Adrenal gland (tissue), 12 donors: Measurements from ENCODE around the gene SLITRK1. TPM values are rescaled to one million over a fixed set of nuclear protein-coding genes. Genes with fewer than 3 reads are reported as not detected.

Experiments
- DNase-seq, 7 donors: peaks; one replicate each; pipeline ENCODE4 v3.0.0-alpha.2; 2019 to 2020
- H3K27ac ChIP-seq, 5 donors: fragments of 200-600 bp; sonication (generic) in 4 of 5; 1 replicate in 3 of 5; 2 replicates in 2 of 5; pipeline versions ENCODE4 v1.5.1 to v1.8.0; 2016 to 2020; ENCODE audit warnings: mild to moderate bottlenecking in 1 of 5
- H3K27me3 ChIP-seq: fragments of 200-600 bp; 2 replicates; pipeline ENCODE4 v1.8.0; 2021
- H3K36me3 ChIP-seq, 2 donors: fragments of 200-600 bp; replicated peaks in 1 of 2; 1 replicate in 1 of 2; 2 replicates in 1 of 2; pipeline versions ENCODE4 v1.5.1 to v1.8.0; 2018 to 2022
- H3K4me1 ChIP-seq, 2 donors: fragments of 200-600 bp; replicated peaks in 1 of 2; 1 replicate in 1 of 2; 2 replicates in 1 of 2; pipeline versions ENCODE4 v1.5.1 to v1.8.0; 2018 to 2021
- H3K4me3 ChIP-seq, 4 donors: fragments of 200-600 bp; sonication (generic) in 3 of 4; one replicate each; pipeline ENCODE4 v1.5.1; 2016 to 2018
- H3K9me3 ChIP-seq, 3 donors: fragments of 200-600 bp; sonication (generic) in 1 of 3; replicated peaks in 1 of 3; 1 replicate in 2 of 3; 2 replicates in 1 of 3; pipeline versions ENCODE4 v1.5.1 to v1.8.0; 2016 to 2021
- CTCF ChIP-seq, 6 experiments: fragments of 450-650 bp in 4 of 6; fragments of 200-600 bp in 2 of 6; sonication (generic) in 1 of 6; IDR thresholded peaks; 1 replicate in 5 of 6; 2 replicates in 1 of 6; pipeline versions ENCODE4 v1.5.1 to v1.8.0; 2016 to 2021; ENCODE audit warnings: antibody characterized with exemption in 6 of 6, mild to moderate bottlenecking in 2 of 6, moderate library complexity in 1 of 6
- POLR2A ChIP-seq, 2 donors: fragments of 450-650 bp; IDR thresholded peaks; one replicate each; pipeline ENCODE4 v1.6.1; 2017; ENCODE audit warnings: antibody characterized with exemption in 2 of 2, mild to moderate bottlenecking in 2 of 2, moderate library complexity in 1 of 2
- WGBS, 4 donors: extraction: QIAGEN DNeasy Blood & Tissue Kit in 2 of 4; methylation state at CpG; one replicate each; pipeline versions ENCODE4 v1.1.5 to v1.1.7; 2013 to 2017; 5-methylcytosine and 5-hydroxymethylcytosine counted together
- intact Hi-C, 2 donors: fragments of 100-400 bp; cut with DNase I; formaldehyde crosslinking; loops; one replicate each; pipeline versions ENCODE4 v1.14.1 to v1.15.0; 2022 to 2023
- polyA plus RNA-seq, 3 donors: library from polyadenylated mRNA; stranded (reverse); fragments of 200-250 nt in 2 of 3; fragments of 350-450 nt in 1 of 3; fragmentation: Illumina TruSeq in 1 of 3; extraction: RNeasy Lipid Tissue Mini Kit (QIAGEN cat#74804) in 1 of 3; gene quantifications; one replicate each; pipeline ENCODE4 v1.2.3, GENCODE V29; 2013 to 2014
- total RNA-seq, 9 donors: library from RNA; depleted of rRNA in 4 of 9; stranded (reverse); fragments of >200 nt in 4 of 9; fragments of 120-200 nt in 1 of 9; fragmentation: NEBNext Ultra II Directional in 1 of 9; extraction: Animal tissue kit (Norgen Biotek cat#: 25700) in 1 of 9; gene quantifications; one replicate each; pipeline versions ENCODE4 v1.1.0 to v1.2.4, GENCODE V29; 2013 to 2023
- donor health status: healthy with polysubstance abuse.
- donor health status: Bipolar disorder and iron deficiency.
- donor health status: DM: yes; HTN: yes; CAD: no.
- donor health status: DM: no; HTN: no; CAD: no.
- donor health status: DM: no; HTN: no; CAD: no.
- donor health status: DM: yes; HTN: yes; CAD: no.

SLITRK1 gene
- total and polyA plus RNA-seq, 12 donors, result 0.03 to 1.1 (median 0.09) TPM; not detected in 7

- 65 to 82% (median 73%) methylated on average over 3 of the region's 3 CpGs for WGBS, 4 donors
- Histone ChIP-seq H3K9me3 (no peaks in the 10 kb centered on the region), H3K36me3 (no peaks in the 10 kb centered on the region), H3K4me1 (no peaks in the 10 kb centered on the region), H3K27me3 (no peaks in the 10 kb centered on the region), H3K4me3 (no peak overlapping the region), H3K27ac (no peak overlapping the region)
- DNase-seq, result no peak
- intact Hi-C loops, result no loop called here
- TF ChIP-seq CTCF (IDR thresholded peaks at IDR 0.05) (no peak), POLR2A (IDR thresholded peaks at IDR 0.05) (no peak)
Observed at GRCh38 chr13:83895994-83896580, 13.8 kb upstream of the SLITRK1 start.

- intact Hi-C loops, result no loop called here
- no peaks in the 10 kb centered on the region for H3K4me1 ChIP-seq
- WGBS, 4 donors, result 84 to 95% (median 89%) methylated on average over 3 of the region's 3 CpGs
- no peak overlapping the region for H3K27ac ChIP-seq
- no peaks in the 10 kb centered on the region for H3K27me3 ChIP-seq
- TF ChIP-seq POLR2A (IDR thresholded peaks at IDR 0.05), result no peak
- TF ChIP-seq CTCF (IDR thresholded peaks at IDR 0.05), result no peak
- H3K4me3 ChIP-seq, result no peak overlapping the region
- H3K9me3 ChIP-seq, result no peaks in the 10 kb centered on the region
- DNase-seq, result no peak
- H3K36me3 ChIP-seq, result no peaks in the 10 kb centered on the region
Observed at GRCh38 chr13:83890358-83890757, 8.1 kb upstream of the SLITRK1 start.

- intact Hi-C loops, result no loop called here
Observed at GRCh38 chr13:83884141-83884540, 1.9 kb upstream of the SLITRK1 start.

GRCh38 chr13:83883061-83883523, 818 bp upstream of the SLITRK1 start:
- no peaks in the 10 kb centered on the region for H3K9me3 ChIP-seq
- no peaks in the 10 kb centered on the region for H3K36me3 ChIP-seq
- TF ChIP-seq POLR2A (IDR thresholded peaks at IDR 0.05), result no peak
- no peak for TF ChIP-seq CTCF (IDR thresholded peaks at IDR 0.05)
- intact Hi-C loops, result no loop called here
- no peak overlapping the region for H3K27ac ChIP-seq
- WGBS, 4 donors, result 4 to 14% (median 7%) methylated on average over 14 of the region's 14 CpGs
- H3K4me1 ChIP-seq, result no peaks in the 10 kb centered on the region
- no peak overlapping the region for H3K4me3 ChIP-seq
- H3K27me3 ChIP-seq, result peaks cover 38% of the 10 kb centered on the region
- DNase-seq, result no peak

More at GRCh38 chr13:83884141-83884540, 1.9 kb upstream of the SLITRK1 start:
- Histone ChIP-seq H3K27ac (no peak overlapping the region), H3K36me3 (no peaks in the 10 kb centered on the region), H3K4me1 (no peaks in the 10 kb centered on the region), H3K9me3 (no peaks in the 10 kb centered on the region), H3K27me3 (peaks cover 33% of the 10 kb centered on the region), H3K4me3 (no peak overlapping the region)
- DNase-seq, result no peak
- TF ChIP-seq POLR2A (IDR thresholded peaks at IDR 0.05) (no peak), CTCF (IDR thresholded peaks at IDR 0.05) (no peak)
